ENCODE data around the gene NPTXR. TPM values are rescaled to one million over a fixed set of nuclear protein-coding genes. Genes with fewer than 3 reads are reported as not detected.
A peak's percentile ranks its signal among the peaks of the same experiment; 100 is the strongest.

NPTXR gene
- total RNA-seq, 4 donors from 2014 or later = 0.34 to 4.6 (median 1.7) TPM

DNA sequence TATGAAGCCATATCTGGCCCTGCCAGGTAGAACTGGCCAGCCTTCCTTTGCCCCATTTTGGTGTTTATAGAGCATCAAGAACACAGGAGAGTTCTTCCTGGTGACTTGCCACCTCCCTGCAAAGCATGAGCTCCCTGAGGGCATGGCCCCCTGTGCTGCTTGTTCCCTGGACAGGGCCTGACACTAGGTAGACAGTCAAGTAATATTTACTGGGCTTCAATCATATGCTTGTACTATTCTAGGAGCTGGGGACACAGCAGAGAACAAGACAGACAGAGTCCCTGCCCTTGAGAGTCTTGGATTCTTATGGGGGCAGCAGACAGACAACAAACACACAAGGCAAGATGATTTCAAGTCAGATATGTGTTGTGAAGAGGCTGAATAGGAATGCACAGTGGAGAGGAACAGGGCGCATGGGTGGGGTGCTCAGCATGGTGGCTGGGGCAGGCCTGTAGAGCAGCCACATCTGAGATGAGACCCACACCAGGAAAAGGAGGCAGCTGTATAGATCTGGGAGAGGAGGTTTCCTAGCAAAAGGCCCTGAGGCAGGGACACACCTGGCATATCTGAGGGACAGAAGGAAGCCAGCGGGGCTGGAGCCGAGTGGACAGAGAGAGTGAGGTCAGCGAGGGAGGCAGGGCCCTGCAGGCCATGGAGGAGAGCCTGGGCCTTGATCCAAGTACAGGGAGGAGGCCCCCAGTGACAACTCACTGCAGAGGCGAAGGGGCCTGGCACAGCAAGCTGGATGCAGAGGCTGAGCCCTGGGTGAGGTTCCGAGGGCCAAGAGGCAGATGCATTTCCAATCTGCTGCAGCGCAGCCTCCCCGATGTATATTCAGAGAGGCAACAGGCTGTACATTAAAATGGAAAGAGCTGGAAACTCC, 38.4 kb upstream of the NPTXR start:
- H3K4me3 ChIP-seq (ENCODE audit: low read depth, poor library complexity, severe bottlenecking) = no peak overlapping the region
- WGBS, 2 donors = 41 to 52% methylated on average over 8 of the region's 8 CpGs
- TF ChIP-seq, protein P1, sequence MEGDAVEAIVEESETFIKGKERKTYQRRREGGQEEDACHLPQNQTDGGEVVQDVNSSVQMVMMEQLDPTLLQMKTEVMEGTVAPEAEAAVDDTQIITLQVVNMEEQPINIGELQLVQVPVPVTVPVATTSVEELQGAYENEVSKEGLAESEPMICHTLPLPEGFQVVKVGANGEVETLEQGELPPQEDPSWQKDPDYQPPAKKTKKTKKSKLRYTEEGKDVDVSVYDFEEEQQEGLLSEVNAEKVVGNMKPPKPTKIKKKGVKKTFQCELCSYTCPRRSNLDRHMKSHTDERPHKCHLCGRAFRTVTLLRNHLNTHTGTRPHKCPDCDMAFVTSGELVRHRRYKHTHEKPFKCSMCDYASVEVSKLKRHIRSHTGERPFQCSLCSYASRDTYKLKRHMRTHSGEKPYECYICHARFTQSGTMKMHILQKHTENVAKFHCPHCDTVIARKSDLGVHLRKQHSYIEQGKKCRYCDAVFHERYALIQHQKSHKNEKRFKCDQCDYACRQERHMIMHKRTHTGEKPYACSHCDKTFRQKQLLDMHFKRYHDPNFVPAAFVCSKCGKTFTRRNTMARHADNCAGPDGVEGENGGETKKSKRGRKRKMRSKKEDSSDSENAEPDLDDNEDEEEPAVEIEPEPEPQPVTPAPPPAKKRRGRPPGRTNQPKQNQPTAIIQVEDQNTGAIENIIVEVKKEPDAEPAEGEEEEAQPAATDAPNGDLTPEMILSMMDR (IDR thresholded peaks at IDR 0.05) = no peak
- no peak for TF ChIP-seq POLR2A (IDR thresholded peaks at IDR 0.05)
- intact Hi-C loops (cut with DNase I; ENCODE audit: low total_unique reads) = no loop called here
- DNase-seq (ENCODE audit: low spot score in 2 of 2) = no peak

DNA sequence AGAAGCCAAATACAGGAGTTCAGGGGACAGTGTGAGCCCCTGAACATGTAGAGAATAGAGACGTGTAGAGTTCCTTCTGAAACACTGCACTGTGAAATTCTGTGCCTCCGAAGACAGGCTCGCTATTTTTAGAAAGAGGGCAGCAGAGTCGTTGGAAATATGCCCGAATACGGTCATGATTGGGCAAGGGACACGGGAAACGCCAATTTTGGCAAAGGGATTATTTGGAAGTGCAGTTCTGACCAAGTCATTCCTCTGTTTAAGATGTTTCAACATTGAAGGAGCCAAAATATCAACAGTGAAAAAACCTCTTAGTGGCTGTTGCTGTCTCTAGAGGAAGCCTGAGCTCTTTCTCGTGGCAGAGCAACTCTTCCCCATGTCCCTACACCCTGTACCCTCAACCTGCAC, 37.6 kb upstream of the NPTXR start:
- H3K4me3 ChIP-seq (ENCODE audit: low read depth, poor library complexity, severe bottlenecking) = no peak overlapping the region
- TF ChIP-seq POLR2A (IDR thresholded peaks at IDR 0.05) = no peak
- TF ChIP-seq, protein P1 (IDR thresholded peaks at IDR 0.05) = no peak
- 2 to 6% methylated on average over 9 of the region's 9 CpGs for WGBS, 2 donors
- peak; percentile 74 to 91 for DNase-seq (ENCODE audit: low spot score in 2 of 2)
- intact Hi-C loops (cut with DNase I; ENCODE audit: low total_unique reads) = no loop called here

DNA sequence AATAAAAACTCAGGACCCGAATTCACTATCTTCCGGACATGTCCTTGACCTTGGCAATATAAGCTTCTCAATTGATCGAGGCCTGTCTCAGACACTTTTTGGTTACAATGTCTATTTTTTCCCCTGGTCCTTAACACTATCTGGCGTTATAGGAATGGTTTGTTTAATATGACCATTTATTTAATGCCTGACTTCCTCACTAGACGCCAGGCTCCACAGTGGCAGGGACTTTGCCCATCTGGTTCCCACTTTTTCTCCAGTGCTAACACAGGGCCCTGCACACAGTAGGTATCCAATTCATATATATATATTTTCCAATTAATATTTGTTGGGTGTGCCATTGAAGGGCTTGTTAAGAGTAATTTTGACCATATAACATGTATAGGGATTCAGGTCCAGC, 36.1 kb upstream of the NPTXR start:
- DNase-seq (ENCODE audit: low spot score in 2 of 2) = peak in 1 of 2 donors; percentile 59
- intact Hi-C loops (cut with DNase I; ENCODE audit: low total_unique reads) = no loop called here
- no peak overlapping the region for H3K4me3 ChIP-seq (ENCODE audit: low read depth, poor library complexity, severe bottlenecking)
- TF ChIP-seq, protein P1 (IDR thresholded peaks at IDR 0.05) = no peak
- TF ChIP-seq POLR2A (IDR thresholded peaks at IDR 0.05) = no peak
- 93 to 94% methylated on average over 5 of the region's 5 CpGs for WGBS, 2 donors

DNA sequence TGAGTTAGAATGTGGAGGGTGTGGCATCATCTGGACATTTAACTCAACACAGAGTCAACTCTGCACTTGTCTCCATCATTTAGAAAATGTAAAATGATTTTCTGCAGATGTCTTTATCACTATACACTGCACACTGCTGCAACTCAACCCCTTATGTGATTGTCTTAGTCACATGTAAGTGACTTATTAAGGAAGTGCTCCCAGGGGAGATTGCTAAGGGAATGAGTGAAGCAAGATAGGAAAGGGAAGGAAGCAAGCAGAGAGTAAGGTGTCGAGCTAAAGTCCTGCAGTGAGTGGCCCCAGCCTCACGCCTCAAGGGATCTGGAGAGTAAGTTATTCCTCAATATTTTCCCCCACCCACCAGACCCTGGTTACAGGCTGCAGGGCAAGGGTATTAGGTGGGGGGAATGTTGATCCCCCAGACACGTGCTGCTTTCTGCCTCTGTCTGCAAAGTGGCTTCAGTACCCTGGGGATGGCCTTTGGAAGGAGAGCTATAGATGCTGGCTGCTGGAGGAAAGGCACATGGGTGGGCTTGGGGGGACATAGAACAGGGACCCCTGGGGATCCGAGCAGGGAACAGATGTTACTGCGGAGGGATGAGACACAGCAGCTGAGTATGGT, 35.4 kb upstream of the NPTXR start:
- no peak overlapping the region for H3K4me3 ChIP-seq (ENCODE audit: low read depth, poor library complexity, severe bottlenecking)
- WGBS, 2 donors = 75 to 83% methylated on average over 5 of the region's 5 CpGs
- DNase-seq (ENCODE audit: low spot score in 2 of 2) = peak in 1 of 2 donors; percentile 23
- no peak for TF ChIP-seq POLR2A (IDR thresholded peaks at IDR 0.05)
- TF ChIP-seq, protein P1 (IDR thresholded peaks at IDR 0.05) = no peak
- intact Hi-C loops (cut with DNase I; ENCODE audit: low total_unique reads) = no loop called here

DNA sequence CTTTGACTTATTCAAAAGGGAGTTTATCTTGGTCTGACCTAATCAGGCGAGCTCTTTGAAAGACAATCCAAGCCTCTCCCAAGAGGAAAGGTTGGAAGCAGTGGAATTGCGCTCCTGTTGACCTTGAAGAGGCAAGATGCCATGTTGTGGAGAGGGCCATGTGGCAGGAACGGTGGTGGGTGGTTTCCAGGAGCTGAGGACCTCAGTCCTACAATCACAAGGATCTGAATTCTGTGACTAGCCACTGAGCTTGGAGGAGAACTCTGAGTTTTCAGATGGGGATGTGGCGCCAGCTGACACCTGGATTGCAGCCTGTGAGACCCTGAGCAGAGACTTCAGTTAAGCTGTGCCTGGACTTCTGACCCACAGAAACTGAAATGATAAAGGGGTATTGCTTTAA, 34.2 kb upstream of the NPTXR start:
- WGBS, 2 donors = 92 to 96% methylated on average over 4 of the region's 4 CpGs
- intact Hi-C loops (cut with DNase I; ENCODE audit: low total_unique reads) = no loop called here

More for the DNA sequence above, 34.2 kb upstream of the NPTXR start:
- TF ChIP-seq, protein P1 (IDR thresholded peaks at IDR 0.05) = no peak
- no peak for TF ChIP-seq POLR2A (IDR thresholded peaks at IDR 0.05)
- DNase-seq (ENCODE audit: low spot score in 2 of 2) = peak in 1 of 2 donors; percentile 26
- H3K4me3 ChIP-seq (ENCODE audit: low read depth, poor library complexity, severe bottlenecking) = no peak overlapping the region

Measured in lower leg skin (tissue), 4 donors.